ENCODE results near the gene RTP2.

RTP2 gene

GRCh38 chr3:187665764-187666402, 36.5 kb downstream of the RTP2 start:
- no peak for DNase-seq

GRCh38 chr3:187665010-187665409, 37.3 kb downstream of the RTP2 start:
- no peak for DNase-seq

GRCh38 chr3:187662848-187663409, 39.4 kb downstream of the RTP2 start:
- DNase-seq: no peak

DNA sequence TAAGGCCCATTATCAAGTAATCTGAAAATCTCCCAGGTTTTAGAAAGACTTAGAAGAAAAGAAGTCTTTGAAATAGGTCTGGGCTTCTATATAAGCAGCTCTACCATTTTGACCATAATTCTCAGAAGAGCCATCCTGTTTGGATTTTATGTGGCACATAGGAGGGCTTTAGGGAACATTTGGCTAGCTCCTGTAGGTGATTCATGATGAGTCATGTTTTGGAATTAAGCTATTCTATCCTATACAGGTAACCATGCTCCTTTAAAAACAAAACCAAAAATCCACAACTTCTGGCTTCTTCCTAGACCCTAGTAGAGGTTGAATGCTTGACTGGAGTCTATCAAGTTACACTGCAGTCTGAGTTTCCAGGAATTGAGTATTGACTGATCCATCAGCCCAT, 41.1 kb downstream of the RTP2 start:
- DNase-seq: no peak

GRCh38 chr3:187651282-187651681, 51.1 kb downstream of the RTP2 start:
- DNase-seq: no peak

Measured in NCI-H748 treated with DMSO at 0.1 percent for 48 hours (cell line).